Sciatic nerve (tissue), 2 donors: Measurements from ENCODE around the gene FNDC8. TPM values are rescaled to one million over a fixed set of nuclear protein-coding genes. Genes with fewer than 3 reads are reported as not detected.

Experiments
- ATAC-seq: fragments of 200-7000 bp; cut with Tn5 transposase; one replicate; pipeline ENCODE4 v1.9.1; 2020; ENCODE audit warnings: mild to moderate bottlenecking, moderate library complexity
- DNase-seq: peaks from one replicate; pipeline ENCODE4 v3.0.0-alpha.2; 2020; ENCODE audit warnings: low spot score
- intact Hi-C: fragments of 100-400 bp; cut with DNase I; formaldehyde crosslinking; loops from one replicate; pipeline ENCODE4 v1.14.2; 2022
- total RNA-seq: library from RNA; stranded (reverse); fragmentation: NEBNext Ultra II Directional; extraction: Animal tissue kit (Norgen Biotek cat#: 25700); gene quantifications from one replicate; pipeline ENCODE4 v1.2.1, GENCODE V29; 2021
- donor health status: DM: no; HTN: no; CAD: no.
- donor health status: DM: no; HTN: no; CAD: no.

Gene FNDC8
- not detected for total RNA-seq

GRCh38 chr17:35121315-35121714 lies at the start of gene FNDC8:
Gene FNDC8 (plus strand): TSS chr17:35121615. CDS start chr17:35121694, 79 bp downstream.
- intact Hi-C loops = loop anchor here (5.0 kb wide), 1 partner anchor 704 kb away; no protein-coding TSS in a partner anchor
- DNase-seq = no peak
- ATAC-seq = no peak

GRCh38 chr17:35073183-35073790 lies 48.1 kb upstream of the FNDC8 start:
- no peak for ATAC-seq
- intact Hi-C loops = no loop called here
- no peak for DNase-seq

- DNase-seq = no peak
- ATAC-seq = no peak
- intact Hi-C loops = no loop called here
Measured at GRCh38 chr17:35073991-35074627, 47.3 kb upstream of the FNDC8 start.

- no peak for ATAC-seq
- DNase-seq = no peak
- intact Hi-C loops = no loop called here
Measured at GRCh38 chr17:35074711-35075707, 46.4 kb upstream of the FNDC8 start.

- intact Hi-C loops = no loop called here
- no peak for DNase-seq
- no peak for ATAC-seq
Measured at GRCh38 chr17:35076874-35077273, 44.5 kb upstream of the FNDC8 start.

GRCh38 chr17:35079547-35080423 lies 41.6 kb upstream of the FNDC8 start:
- no peak for ATAC-seq
- no peak for DNase-seq
- intact Hi-C loops = no loop called here

- no peak for ATAC-seq
- no peak for DNase-seq
- intact Hi-C loops = no loop called here
Measured at GRCh38 chr17:35080536-35080935, 40.9 kb upstream of the FNDC8 start.

- ATAC-seq = no peak
- intact Hi-C loops = no loop called here
- DNase-seq = no peak
Measured at GRCh38 chr17:35081638-35082037, 39.8 kb upstream of the FNDC8 start.

GRCh38 chr17:35082073-35082657 lies 39.2 kb upstream of the FNDC8 start:
- no peak for ATAC-seq
- intact Hi-C loops = no loop called here

GRCh38 chr17:35083071-35083470 lies 38.3 kb upstream of the FNDC8 start:
- ATAC-seq (no peak), DNase-seq (no peak)
- intact Hi-C loops = no loop called here

More at GRCh38 chr17:35082073-35082657, 39.2 kb upstream of the FNDC8 start:
- DNase-seq = no peak

- intact Hi-C loops = no loop called here
- DNase-seq (no peak), ATAC-seq (no peak)
Measured at GRCh38 chr17:35084987-35085386, 36.4 kb upstream of the FNDC8 start.

GRCh38 chr17:35086164-35086563 lies 35.3 kb upstream of the FNDC8 start:
- intact Hi-C loops = no loop called here
- ATAC-seq = no peak
- no peak for DNase-seq

GRCh38 chr17:35086931-35087573 lies 34.4 kb upstream of the FNDC8 start:
- DNase-seq (no peak), ATAC-seq (no peak)
- intact Hi-C loops = no loop called here

- intact Hi-C loops = no loop called here
Measured at GRCh38 chr17:35087731-35088355, 33.6 kb upstream of the FNDC8 start.

GRCh38 chr17:35088356-35088880 lies 33.0 kb upstream of the FNDC8 start:
- intact Hi-C loops = no loop called here
- peak; percentile 71 for ATAC-seq
- peak; percentile 72 for DNase-seq

More at GRCh38 chr17:35087731-35088355, 33.6 kb upstream of the FNDC8 start:
- ATAC-seq = peak; percentile 35
- DNase-seq = no peak

- DNase-seq = peak; percentile 92
- ATAC-seq = peak; percentile 96
- intact Hi-C loops = no loop called here
Measured at GRCh38 chr17:35088881-35089585, 32.4 kb upstream of the FNDC8 start.
